Breast epithelium (tissue), 4 donors: ENCODE data around the gene DGKA. TPM values are rescaled to one million over a fixed set of nuclear protein-coding genes. Genes with fewer than 3 reads are reported as not detected.

ENCODE experiments used
- DNase-seq, 2 donors: peaks; one replicate each; pipeline ENCODE4 v3.0.0-alpha.2; 2019; ENCODE audit warnings: low spot score in 2 of 2
- H3K27ac ChIP-seq, 2 donors: fragments of 200-600 bp; sonication (generic) in 1 of 2; one replicate each; pipeline ENCODE4 v1.5.1; 2016 to 2019; ENCODE audit warnings: mild to moderate bottlenecking in 1 of 2
- H3K27me3 ChIP-seq, 2 donors: fragments of 200-600 bp; sonication (generic) in 1 of 2; one replicate each; pipeline versions ENCODE4 v1.5.1 to v1.6.0; 2017 to 2019; ENCODE audit warnings: control low read depth in 1 of 2, mild to moderate bottlenecking in 1 of 2
- H3K36me3 ChIP-seq: fragments of 200-600 bp; one replicate; pipeline ENCODE4 v1.5.1; 2019
- H3K4me1 ChIP-seq, 2 donors: fragments of 200-600 bp; sonication (generic); one replicate each; pipeline ENCODE4 v1.5.1; 2016 to 2019; ENCODE audit warnings: control low read depth in 1 of 2
- H3K4me3 ChIP-seq, 3 donors: fragments of 200-600 bp; sonication (generic); 1 replicate in 2 of 3; 2 replicates in 1 of 3; pipeline ENCODE4 v1.5.1; 2016 to 2019; ENCODE audit warnings: mild to moderate bottlenecking in 3 of 3, moderate library complexity in 2 of 3
- H3K9me3 ChIP-seq, 2 donors: fragments of 200-600 bp; sonication (generic) in 1 of 2; one replicate each; pipeline ENCODE4 v1.5.1; 2016 to 2019; ENCODE audit warnings: control low read depth in 1 of 2
- CTCF ChIP-seq, 3 donors: fragments of 450-650 bp; IDR thresholded peaks; one replicate each; pipeline ENCODE4 v1.5.1; 2016 to 2017; ENCODE audit warnings: antibody characterized with exemption in 3 of 3, mild to moderate bottlenecking in 3 of 3, moderate library complexity in 3 of 3
- POLR2A ChIP-seq: fragments of 450-650 bp; IDR thresholded peaks from one replicate; pipeline ENCODE4 v1.6.1; 2016; ENCODE audit warnings: antibody characterized with exemption, mild to moderate bottlenecking, moderate library complexity
- POLR2AphosphoS5 ChIP-seq, 3 donors: sonication (generic); formaldehyde crosslinking; IDR thresholded peaks; one replicate each; pipeline ENCODE4 v1.6.1; 2017; ENCODE audit warnings: antibody characterized with exemption in 3 of 3
- intact Hi-C: fragments of 100-400 bp; cut with DNase I; formaldehyde crosslinking; loops from one replicate; pipeline ENCODE4 v1.15.1; 2023; ENCODE audit warnings: low total_unique reads
- total RNA-seq, 3 donors: library from RNA; depleted of rRNA; stranded (reverse); fragments of >200 nt; gene quantifications; one replicate each; pipeline ENCODE4 v1.1.0, GENCODE V29; 2016

The DGKA gene
- total RNA-seq, 3 donors from 2014 or later: 25.1 to 50.5 (median 44.2) TPM

- H3K36me3 ChIP-seq: no peaks in the 10 kb centered on the region
- H3K27me3 ChIP-seq: no peaks in the 10 kb centered on the region
- intact Hi-C loops: loop anchor here (10.0 kb wide), 1 partner anchor 97 kb away; no protein-coding TSS in a partner anchor
- DNase-seq: peak in 1 of 2 donors; percentile 43
- TF ChIP-seq POLR2AphosphoS5 (IDR thresholded peaks at IDR 0.05) (peak in 1 of 3 donors; percentile 23), CTCF (IDR thresholded peaks at IDR 0.05) (no peak)
- peak overlapping the region; percentile 85 to 89 for H3K27ac ChIP-seq
- peaks cover 4 to 20% of the 10 kb centered on the region in 2 donors for H3K4me1 ChIP-seq
- no peaks in the 10 kb centered on the region for H3K9me3 ChIP-seq
- H3K4me3 ChIP-seq: peak overlapping the region; percentile 66 to 96 (median 79)
These were observed 1.0 kb downstream of the DGKA start for GRCh38 chr12:55931780-55932550.

- no peak for DNase-seq
- peak overlapping the region; percentile 85 to 89 for H3K27ac ChIP-seq
- peak overlapping the region; percentile 66 to 96 (median 79) for H3K4me3 ChIP-seq
- no peaks in the 10 kb centered on the region for H3K27me3 ChIP-seq
- H3K4me1 ChIP-seq: peaks cover 4 to 20% of the 10 kb centered on the region in 2 donors
- H3K36me3 ChIP-seq: no peaks in the 10 kb centered on the region
- intact Hi-C loops: loop anchor here (10.0 kb wide), 1 partner anchor 98 kb away; no protein-coding TSS in a partner anchor
- TF ChIP-seq POLR2AphosphoS5 (IDR thresholded peaks at IDR 0.05): no peak
- TF ChIP-seq CTCF (IDR thresholded peaks at IDR 0.05): no peak
- TF ChIP-seq POLR2A: no peak
- H3K9me3 ChIP-seq: no peaks in the 10 kb centered on the region
These were observed 1.6 kb downstream of the DGKA start for GRCh38 chr12:55932551-55932910.

- TF ChIP-seq POLR2A: no peak
- no peak for TF ChIP-seq CTCF (IDR thresholded peaks at IDR 0.05)
- TF ChIP-seq POLR2AphosphoS5 (IDR thresholded peaks at IDR 0.05): no peak
- peak overlapping the region in 2 of 3 donors; percentile 79 to 96 for H3K4me3 ChIP-seq
- peak overlapping the region in 1 of 2 donors; percentile 85 for H3K27ac ChIP-seq
- H3K4me1 ChIP-seq: peaks cover 4 to 20% of the 10 kb centered on the region in 2 donors
- DNase-seq: no peak
- no peaks in the 10 kb centered on the region for H3K36me3 ChIP-seq
- no peaks in the 10 kb centered on the region for H3K27me3 ChIP-seq
- H3K9me3 ChIP-seq: no peaks in the 10 kb centered on the region
- intact Hi-C loops: loop anchor here (10.0 kb wide), 1 partner anchor 98 kb away; no protein-coding TSS in a partner anchor
These were observed 2.3 kb downstream of the DGKA start for GRCh38 chr12:55933169-55933798.

GRCh38 chr12:55933799-55934742, 3.1 kb downstream of the DGKA start:
- Histone ChIP-seq H3K9me3 (no peaks in the 10 kb centered on the region), H3K4me1 (peaks cover 4 to 20% of the 10 kb centered on the region in 2 donors), H3K4me3 (no peak overlapping the region), H3K36me3 (no peaks in the 10 kb centered on the region), H3K27ac (no peak overlapping the region), H3K27me3 (no peaks in the 10 kb centered on the region)
- no peak for DNase-seq
- TF ChIP-seq CTCF (IDR thresholded peaks at IDR 0.05) (no peak), POLR2A (no peak), POLR2AphosphoS5 (IDR thresholded peaks at IDR 0.05) (no peak)
- intact Hi-C loops: loop anchor here (10.0 kb wide), 1 partner anchor 99 kb away; no protein-coding TSS in a partner anchor
